Stomach (tissue), 9 donors: ENCODE data around the gene HELZ. TPM values are rescaled to one million over a fixed set of nuclear protein-coding genes. Genes with fewer than 3 reads are reported as not detected.

Experiments used
- DNase-seq, 2 donors: peaks; one replicate each; pipeline versions ENCODE4 v3.0.0 to v3.0.0-alpha.2; 2013 to 2019
- H3K27ac ChIP-seq, 5 donors: fragments of 200-600 bp in 4 of 5; sonication (generic) in 4 of 5; one replicate each; pipeline ENCODE4 v1.5.1; 2013 to 2019; ENCODE audit warnings: mild to moderate bottlenecking in 1 of 5, moderate library complexity in 1 of 5
- H3K27me3 ChIP-seq, 3 donors: fragments of 200-600 bp; sonication (generic); one replicate each; pipeline ENCODE4 v1.5.1; 2017 to 2019; ENCODE audit warnings: mixed run types in 1 of 3
- H3K36me3 ChIP-seq, 4 donors: fragments of 200-600 bp; sonication (generic); 1 replicate in 3 of 4; 2 replicates in 1 of 4; pipeline ENCODE4 v1.5.1; 2016 to 2019
- H3K4me1 ChIP-seq, 4 donors: fragments of 200-600 bp; sonication (generic); one replicate each; pipeline ENCODE4 v1.5.1; 2016 to 2019
- H3K4me3 ChIP-seq, 4 donors: fragments of 200-600 bp; sonication (generic) in 3 of 4; one replicate each; pipeline ENCODE4 v1.5.1; 2016 to 2019; ENCODE audit warnings: mild to moderate bottlenecking in 1 of 4
- H3K9me3 ChIP-seq, 4 donors: fragments of 200-600 bp; sonication (generic); one replicate each; pipeline ENCODE4 v1.5.1; 2016 to 2019
- CTCF ChIP-seq, 7 experiments: fragments of 450-650 bp in 4 of 7; fragments of 200-600 bp in 3 of 7; sonication (generic) in 3 of 7; IDR thresholded peaks; one replicate each; pipeline ENCODE4 v1.5.1; 2016 to 2019; ENCODE audit warnings: antibody characterized with exemption in 7 of 7, control low read depth in 2 of 7, mild to moderate bottlenecking in 1 of 7
- EP300 ChIP-seq: sonication (generic); formaldehyde crosslinking; IDR thresholded peaks from one replicate; pipeline ENCODE4 v1.6.1; 2017; ENCODE audit warnings: antibody characterized with exemption
- POLR2A ChIP-seq, 4 donors: fragments of 450-650 bp; IDR thresholded peaks; one replicate each; pipeline ENCODE4 v1.6.1; 2016; ENCODE audit warnings: antibody characterized with exemption in 4 of 4, control low read depth in 2 of 4, mild to moderate bottlenecking in 1 of 4, moderate library complexity in 1 of 4
- POLR2AphosphoS5 ChIP-seq, 3 donors: sonication (generic); formaldehyde crosslinking; IDR thresholded peaks; one replicate each; pipeline ENCODE4 v1.6.1; 2016; ENCODE audit warnings: antibody characterized with exemption in 3 of 3
- WGBS, 5 donors: extraction: QIAGEN DNeasy Blood & Tissue Kit in 3 of 5; methylation state at CpG; one replicate each; pipeline versions ENCODE4 v1.1.5 to v1.1.7; 2013 to 2018; 5-methylcytosine and 5-hydroxymethylcytosine counted together
- intact Hi-C: fragments of 100-400 bp; cut with DNase I; formaldehyde crosslinking; loops from one replicate; pipeline ENCODE4 v1.15.1; 2023; ENCODE audit warnings: low total_unique reads
- polyA plus RNA-seq, 3 donors: library from polyadenylated mRNA; stranded (reverse); fragments of 200-250 nt; gene quantifications; one replicate each; pipeline ENCODE4 v1.2.3, GENCODE V29; 2013
- total RNA-seq, 5 donors: library from RNA; depleted of rRNA; stranded (reverse); fragments of >200 nt; gene quantifications; one replicate each; pipeline versions ENCODE4 v1.1.0 to v1.2.3, GENCODE V29; 2014 to 2016
- donor health status: healthy with polysubstance abuse.
- donor health status: Bipolar disorder and iron deficiency.
- donor health status: healthy.

The HELZ gene
- total and polyA plus RNA-seq, 8 donors, result 2.1 to 218 (median 40.4) TPM

- DNase-seq, result no peak
- Histone ChIP-seq H3K4me1 (peaks cover 0 to 9% (median 0%) of the 10 kb centered on the region in 4 donors), H3K4me3 (no peak overlapping the region), H3K27me3 (no peaks in the 10 kb centered on the region), H3K36me3 (peaks cover 4 to 74% (median 67%) of the 10 kb centered on the region in 4 donors), H3K27ac (no peak overlapping the region), H3K9me3 (no peaks in the 10 kb centered on the region)
- TF ChIP-seq CTCF (IDR thresholded peaks at IDR 0.05), result no peak
- WGBS, 5 donors, result 94 to 98% (median 97%) methylated on average over 3 of the region's 3 CpGs
- intact Hi-C loops, result no loop called here
These were observed 108.0 kb downstream of the HELZ start for GRCh38 chr17:67137026-67137370.

DNA sequence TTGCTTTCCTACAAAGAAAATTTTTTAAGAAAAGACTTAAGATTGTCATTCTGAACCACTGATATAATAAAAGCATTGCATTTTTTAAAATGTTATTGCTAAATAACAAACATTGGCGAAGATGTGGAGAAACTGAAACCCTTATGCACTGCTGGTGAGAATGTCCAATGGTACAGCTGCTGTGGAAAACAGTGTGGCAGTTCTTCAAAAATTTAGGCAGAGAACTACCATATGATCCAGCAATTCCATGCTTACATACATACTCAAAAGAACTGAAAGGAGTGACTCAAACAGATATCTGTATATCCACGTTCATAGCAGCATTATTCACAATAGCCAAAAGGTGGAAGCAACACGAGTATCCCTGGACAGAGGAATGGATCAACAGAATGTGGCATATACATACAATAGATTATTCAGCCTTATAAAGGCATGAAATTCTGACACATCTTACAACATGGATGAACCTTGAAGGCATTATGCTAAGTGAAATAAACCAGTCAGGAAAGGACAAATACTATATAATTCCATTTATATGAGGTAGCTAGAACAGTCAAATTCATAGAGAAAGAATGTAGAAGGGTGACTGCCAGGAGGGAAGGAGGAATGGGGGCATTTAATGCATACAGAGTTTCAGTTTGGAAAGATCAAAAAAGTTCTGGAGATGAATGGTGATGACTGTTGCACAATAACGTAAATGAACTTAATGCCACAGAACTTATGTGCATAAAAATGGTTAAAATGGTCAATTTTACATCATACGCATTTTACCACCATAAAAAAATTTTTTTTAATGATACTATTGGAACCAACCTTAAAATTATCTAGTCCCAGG is 108.6 kb downstream of the HELZ start:
- peaks cover 0 to 9% (median 0%) of the 10 kb centered on the region in 4 donors for H3K4me1 ChIP-seq
- 88 to 89% (median 88%) methylated on average over 5 of the region's 5 CpGs for WGBS, 5 donors

DNA sequence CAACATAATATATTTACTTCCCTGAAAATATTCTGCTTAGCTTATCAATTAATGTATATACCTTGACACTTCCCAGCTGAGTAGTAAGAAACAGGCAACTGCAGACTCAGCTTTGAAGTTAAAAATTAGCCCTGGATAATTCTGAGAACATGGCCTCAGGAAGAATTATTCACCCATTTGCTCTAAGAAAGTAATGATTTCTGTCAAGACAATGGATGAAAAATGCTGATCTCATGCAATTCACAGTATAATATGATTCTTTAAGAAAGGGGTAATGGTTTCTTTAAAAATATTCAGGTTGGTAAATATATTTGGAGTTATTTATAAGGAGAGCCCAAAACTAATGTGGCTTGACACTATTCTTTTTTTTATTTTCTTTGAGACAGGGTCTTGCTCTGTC is 111.8 kb downstream of the HELZ start:
- Histone ChIP-seq H3K27ac (no peak overlapping the region), H3K27me3 (no peaks in the 10 kb centered on the region), H3K9me3 (no peaks in the 10 kb centered on the region), H3K4me3 (no peak overlapping the region), H3K36me3 (peaks cover 5 to 59% (median 51%) of the 10 kb centered on the region in 4 donors), H3K4me1 (no peaks in the 10 kb centered on the region)
- no peak for TF ChIP-seq POLR2AphosphoS5 (IDR thresholded peaks at IDR 0.05)
- no peak for TF ChIP-seq EP300
- no peak for TF ChIP-seq POLR2A (IDR thresholded peaks at IDR 0.05)
- no peak for TF ChIP-seq CTCF (IDR thresholded peaks at IDR 0.05)
- no peak for DNase-seq
- intact Hi-C loops, result no loop called here

More for the DNA sequence above, 108.6 kb downstream of the HELZ start:
- TF ChIP-seq EP300 (no peak), POLR2A (IDR thresholded peaks at IDR 0.05) (no peak), POLR2AphosphoS5 (IDR thresholded peaks at IDR 0.05) (no peak), CTCF (IDR thresholded peaks at IDR 0.05) (no peak)
- H3K9me3 ChIP-seq, result no peaks in the 10 kb centered on the region
- no peak overlapping the region for H3K27ac ChIP-seq
- no peaks in the 10 kb centered on the region for H3K27me3 ChIP-seq
- DNase-seq, result no peak
- intact Hi-C loops, result no loop called here
- peaks cover 4 to 69% (median 63%) of the 10 kb centered on the region in 4 donors for H3K36me3 ChIP-seq
- no peak overlapping the region for H3K4me3 ChIP-seq

DNA sequence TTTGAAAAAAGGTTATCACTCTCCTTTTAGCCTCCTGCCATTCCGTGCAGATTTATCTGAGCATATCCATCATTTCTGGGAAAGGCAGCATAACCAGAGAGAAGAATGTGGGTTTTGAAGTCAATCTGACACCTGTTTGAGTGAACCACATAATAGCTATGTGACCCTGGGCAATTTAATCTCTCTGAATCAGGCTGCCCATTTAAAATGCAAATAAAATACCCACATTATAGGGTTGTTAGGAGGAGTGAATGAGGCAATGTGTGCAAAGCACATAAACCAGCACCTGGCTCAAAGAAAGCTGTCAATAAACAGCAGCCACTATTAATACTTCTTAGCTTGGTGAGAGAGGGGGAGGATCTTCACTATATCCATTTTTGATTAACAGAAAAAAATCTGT is 112.6 kb downstream of the HELZ start:
- Histone ChIP-seq H3K4me3 (no peak overlapping the region), H3K27me3 (no peaks in the 10 kb centered on the region), H3K27ac (no peak overlapping the region), H3K36me3 (peaks cover 5 to 61% (median 52%) of the 10 kb centered on the region in 4 donors), H3K9me3 (no peaks in the 10 kb centered on the region), H3K4me1 (no peaks in the 10 kb centered on the region)
- intact Hi-C loops, result no loop called here
- WGBS, 5 donors, result 14 to 70% (median 47%) methylated on average over 1 of the region's 1 CpG
- no peak for DNase-seq
- no peak for TF ChIP-seq EP300
- TF ChIP-seq POLR2A (IDR thresholded peaks at IDR 0.05), result no peak
- no peak for TF ChIP-seq CTCF (IDR thresholded peaks at IDR 0.05)
- TF ChIP-seq POLR2AphosphoS5 (IDR thresholded peaks at IDR 0.05), result no peak
